Measurements from ENCODE around the gene UBE2F. TPM values are rescaled to one million over a fixed set of nuclear protein-coding genes. Genes with fewer than 3 reads are reported as not detected.
"Not testable (repeated sequence)": the region's sequence is repeated elsewhere in the genome, so short reads cannot be mapped to it uniquely, and the experiment has no call there.

UBE2F gene
- total and polyA plus RNA-seq, 3 donors from 2014 or later = 68.3 to 77.8 (median 72.8) TPM

DNA sequence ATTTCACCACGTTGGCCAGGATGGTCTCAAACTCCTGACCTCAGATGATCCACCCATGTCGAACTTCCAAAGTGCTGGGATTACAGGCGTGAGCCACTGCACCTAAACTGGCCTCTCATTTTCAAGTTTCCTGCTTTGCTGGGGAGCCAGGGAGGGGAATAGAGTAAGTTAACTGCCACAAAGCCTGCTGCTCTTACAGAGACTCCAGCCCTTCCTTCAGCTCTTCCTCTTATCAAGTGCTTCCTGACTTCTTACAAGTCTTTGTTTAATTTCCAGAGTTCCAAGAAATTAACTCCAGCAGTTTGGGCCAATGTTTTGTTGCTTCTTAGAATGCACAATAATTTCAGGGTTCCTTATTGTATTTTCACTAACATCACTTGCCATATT, 24.3 kb upstream of the UBE2F start:
- H3K9me3 ChIP-seq = no peaks in the 10 kb centered on the region
- TF ChIP-seq, protein P1, sequence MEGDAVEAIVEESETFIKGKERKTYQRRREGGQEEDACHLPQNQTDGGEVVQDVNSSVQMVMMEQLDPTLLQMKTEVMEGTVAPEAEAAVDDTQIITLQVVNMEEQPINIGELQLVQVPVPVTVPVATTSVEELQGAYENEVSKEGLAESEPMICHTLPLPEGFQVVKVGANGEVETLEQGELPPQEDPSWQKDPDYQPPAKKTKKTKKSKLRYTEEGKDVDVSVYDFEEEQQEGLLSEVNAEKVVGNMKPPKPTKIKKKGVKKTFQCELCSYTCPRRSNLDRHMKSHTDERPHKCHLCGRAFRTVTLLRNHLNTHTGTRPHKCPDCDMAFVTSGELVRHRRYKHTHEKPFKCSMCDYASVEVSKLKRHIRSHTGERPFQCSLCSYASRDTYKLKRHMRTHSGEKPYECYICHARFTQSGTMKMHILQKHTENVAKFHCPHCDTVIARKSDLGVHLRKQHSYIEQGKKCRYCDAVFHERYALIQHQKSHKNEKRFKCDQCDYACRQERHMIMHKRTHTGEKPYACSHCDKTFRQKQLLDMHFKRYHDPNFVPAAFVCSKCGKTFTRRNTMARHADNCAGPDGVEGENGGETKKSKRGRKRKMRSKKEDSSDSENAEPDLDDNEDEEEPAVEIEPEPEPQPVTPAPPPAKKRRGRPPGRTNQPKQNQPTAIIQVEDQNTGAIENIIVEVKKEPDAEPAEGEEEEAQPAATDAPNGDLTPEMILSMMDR (IDR thresholded peaks at IDR 0.05) = no peak
- no peak for TF ChIP-seq POLR2A (IDR thresholded peaks at IDR 0.05)
- no peak for DNase-seq
- intact Hi-C loops (cut with DNase I; ENCODE audit: low total_unique reads) = no loop called here
- 80 to 83% methylated on average over 3 of the region's 3 CpGs for WGBS, 2 donors
- H3K4me3 ChIP-seq = no peak overlapping the region
- H3K27me3 ChIP-seq = no peaks in the 10 kb centered on the region
- H3K36me3 ChIP-seq (ENCODE audit: low read depth, missing control alignments) = no peaks in the 10 kb centered on the region
- no peaks in the 10 kb centered on the region for H3K4me1 ChIP-seq
- H3K27ac ChIP-seq = no peak overlapping the region

DNA sequence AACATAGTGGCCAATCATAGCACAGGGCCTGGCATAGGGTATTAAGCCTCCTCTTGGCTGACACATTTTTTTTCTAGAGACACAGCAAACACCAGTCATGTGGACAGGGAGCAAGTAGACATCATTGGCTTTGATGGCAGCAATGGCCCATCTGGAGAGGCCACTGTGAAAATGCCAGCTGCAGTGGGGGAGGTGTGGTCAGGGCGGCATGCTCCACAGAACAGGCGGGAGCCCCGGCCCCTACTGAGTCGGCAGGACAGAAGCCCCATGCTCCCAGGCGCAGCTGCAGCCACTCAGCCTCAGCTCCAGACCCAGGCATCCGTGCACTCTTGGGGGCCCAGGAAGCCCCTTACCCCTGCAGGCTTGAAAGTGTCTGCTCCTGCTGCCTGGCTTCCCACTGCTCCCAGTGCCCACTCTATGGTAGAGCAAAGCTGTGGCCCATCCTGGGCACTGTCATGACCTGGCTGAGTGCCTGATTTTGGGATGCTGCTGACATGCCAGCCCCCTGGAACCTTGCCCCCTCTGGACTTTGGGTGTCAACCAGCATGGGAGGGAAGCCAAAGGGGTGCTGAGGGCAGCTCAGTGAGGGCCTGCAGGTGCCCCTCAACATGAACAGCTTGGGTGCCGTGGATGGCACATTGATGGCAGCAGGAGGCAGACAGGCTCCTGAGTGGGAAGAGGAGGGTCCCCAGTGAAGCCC, 23.3 kb upstream of the UBE2F start:
- no peak for TF ChIP-seq POLR2A (IDR thresholded peaks at IDR 0.05)
- TF ChIP-seq, protein P1 (IDR thresholded peaks at IDR 0.05) = no peak
- WGBS, 2 donors = 89 to 93% methylated on average over 6 of the region's 7 CpGs
- Histone ChIP-seq H3K4me1 (no peaks in the 10 kb centered on the region), H3K36me3 (ENCODE audit: low read depth, missing control alignments) (no peaks in the 10 kb centered on the region), H3K27me3 (no peaks in the 10 kb centered on the region), H3K27ac (no peak overlapping the region), H3K9me3 (no peaks in the 10 kb centered on the region), H3K4me3 (no peak overlapping the region)
- DNase-seq = no peak
- intact Hi-C loops (cut with DNase I; ENCODE audit: low total_unique reads) = no loop called here

DNA sequence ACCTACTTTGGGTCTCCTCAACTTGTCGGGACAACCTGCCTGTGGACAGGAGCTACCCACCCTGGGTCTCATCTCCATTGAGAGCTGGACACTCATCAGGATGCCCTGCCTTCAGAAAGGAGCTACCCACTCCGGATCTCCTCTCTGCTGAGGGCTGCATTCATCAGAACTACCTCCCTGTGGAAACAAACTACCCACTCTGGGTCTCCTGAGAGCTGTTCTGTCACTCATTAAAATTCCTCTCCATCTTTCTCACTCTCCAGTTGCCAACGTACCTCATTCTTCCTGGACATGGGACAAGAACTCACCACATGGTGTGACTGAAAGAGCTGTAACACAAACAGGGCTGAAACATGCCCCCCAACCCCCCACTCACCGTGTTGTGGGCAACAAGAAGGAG, 22.5 kb upstream of the UBE2F start:
- Histone ChIP-seq H3K9me3 (no peaks in the 10 kb centered on the region), H3K4me3 (no peak overlapping the region), H3K36me3 (ENCODE audit: low read depth, missing control alignments) (no peaks in the 10 kb centered on the region), H3K4me1 (no peaks in the 10 kb centered on the region), H3K27me3 (no peaks in the 10 kb centered on the region), H3K27ac (no peak overlapping the region)
- TF ChIP-seq POLR2A (IDR thresholded peaks at IDR 0.05) = no peak
- TF ChIP-seq, protein P1 (IDR thresholded peaks at IDR 0.05) = no peak
- 83 to 85% methylated on average over 3 to 4 of the region's 4 CpGs for WGBS, 2 donors
- DNase-seq = no peak
- intact Hi-C loops (cut with DNase I; ENCODE audit: low total_unique reads) = no loop called here

DNA sequence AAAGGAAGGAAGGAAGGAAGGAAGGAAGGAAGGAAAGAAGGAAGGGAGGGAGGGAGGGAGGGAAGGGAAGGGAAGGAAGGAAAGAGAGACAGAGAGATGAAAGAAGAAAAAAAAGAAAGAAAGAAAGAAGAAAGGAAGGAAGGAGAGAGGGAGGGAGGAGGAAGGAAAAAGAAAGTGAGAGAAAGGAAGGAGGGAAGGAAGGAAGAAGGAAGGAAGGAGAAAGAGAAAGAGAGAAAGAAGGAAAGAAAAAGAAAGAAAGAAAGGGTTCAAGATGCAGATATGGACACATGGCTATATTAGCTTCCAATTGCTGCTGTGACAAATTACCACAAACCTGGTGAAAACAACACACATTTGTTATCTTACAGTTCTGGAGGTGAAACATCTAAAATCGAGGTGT, 20.4 kb upstream of the UBE2F start:
- 58 to 71% methylated on average over 1 of the region's 1 CpG for WGBS, 2 donors
- H3K36me3 ChIP-seq (ENCODE audit: low read depth, missing control alignments) = no peaks in the 10 kb centered on the region
- TF ChIP-seq, protein P1 (IDR thresholded peaks at IDR 0.05) = no peak
- no peak for TF ChIP-seq POLR2A (IDR thresholded peaks at IDR 0.05)
- H3K27ac ChIP-seq = no peak overlapping the region
- H3K4me1 ChIP-seq = no peaks in the 10 kb centered on the region
- intact Hi-C loops (cut with DNase I; ENCODE audit: low total_unique reads) = no loop called here
- H3K4me3 ChIP-seq = no peak overlapping the region
- DNase-seq = no peak
- H3K9me3 ChIP-seq = no peaks in the 10 kb centered on the region
- no peaks in the 10 kb centered on the region for H3K27me3 ChIP-seq

DNA sequence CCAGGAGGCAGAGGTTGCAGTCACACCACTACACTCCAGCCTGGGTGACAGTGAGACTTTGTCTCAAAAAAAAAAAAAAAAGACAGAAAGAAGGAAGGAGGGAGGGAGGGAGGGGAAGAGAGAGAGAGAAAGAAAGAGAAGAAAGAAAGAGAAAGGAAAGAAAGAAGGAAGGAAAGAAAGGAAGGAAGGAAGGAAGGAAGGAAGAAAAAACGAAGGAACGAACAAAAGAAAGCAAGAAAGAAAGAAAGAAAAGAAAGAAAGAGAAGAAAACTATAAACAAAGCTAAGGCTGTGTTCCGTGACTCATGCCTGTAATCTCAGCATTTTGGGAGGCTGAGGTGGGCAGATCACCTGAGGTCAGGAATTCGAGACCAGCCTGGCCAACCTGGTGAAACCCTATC, 15.5 kb upstream of the UBE2F start:
- H3K27ac ChIP-seq; intact Hi-C loops (cut with DNase I; ENCODE audit: low total_unique reads); H3K9me3 ChIP-seq; H3K36me3 ChIP-seq (ENCODE audit: low read depth, missing control alignments); H3K4me1 ChIP-seq; H3K27me3 ChIP-seq; H3K4me3 ChIP-seq; DNase-seq: not testable (repeated sequence)
- 89 to 91% methylated on average over 4 of the region's 4 CpGs for WGBS, 2 donors

Measured in testis (tissue), 3 donors.